Peyer's patch (tissue), 4 donors: Measurements from ENCODE around the gene LAMP5.

Experiments used
- POLR2A ChIP-seq, 2 donors: fragments of 450-650 bp; IDR thresholded peaks; one replicate each; pipeline ENCODE4 v1.5.1; 2017; ENCODE audit warnings: antibody characterized with exemption in 2 of 2, mild to moderate bottlenecking in 2 of 2, moderate library complexity in 2 of 2
- TF ChIP-seq, protein P1 (sequence below), 6 experiments: fragments of 450-650 bp in 4 of 6; fragments of 200-600 bp in 2 of 6; sonication (generic) in 1 of 6; IDR thresholded peaks; one replicate each; pipeline ENCODE4 v1.5.1; 2017 to 2019; ENCODE audit warnings: antibody characterized with exemption in 6 of 6, mild to moderate bottlenecking in 3 of 6, moderate library complexity in 1 of 6

DNA sequence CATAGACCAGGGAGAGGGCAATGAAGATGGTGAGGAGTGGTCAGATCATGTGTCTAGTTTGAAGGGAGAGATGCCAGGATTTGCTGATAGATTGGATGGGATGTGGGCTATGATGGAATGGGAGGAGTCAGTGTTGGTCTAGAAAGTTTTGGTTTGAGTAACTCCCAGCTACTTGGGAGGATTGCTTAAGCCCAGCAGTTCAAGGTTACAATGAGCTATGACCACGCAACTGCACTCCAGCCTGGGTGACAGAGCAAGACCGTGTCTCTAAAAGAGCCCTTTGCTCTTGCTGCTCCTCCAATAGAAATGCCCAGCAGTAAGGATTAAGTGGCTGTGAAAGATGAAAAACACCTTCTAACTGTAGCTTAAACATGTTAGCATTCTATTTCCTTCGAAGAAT is 18.2 kb upstream of the LAMP5 start:
- TF ChIP-seq, protein P1, sequence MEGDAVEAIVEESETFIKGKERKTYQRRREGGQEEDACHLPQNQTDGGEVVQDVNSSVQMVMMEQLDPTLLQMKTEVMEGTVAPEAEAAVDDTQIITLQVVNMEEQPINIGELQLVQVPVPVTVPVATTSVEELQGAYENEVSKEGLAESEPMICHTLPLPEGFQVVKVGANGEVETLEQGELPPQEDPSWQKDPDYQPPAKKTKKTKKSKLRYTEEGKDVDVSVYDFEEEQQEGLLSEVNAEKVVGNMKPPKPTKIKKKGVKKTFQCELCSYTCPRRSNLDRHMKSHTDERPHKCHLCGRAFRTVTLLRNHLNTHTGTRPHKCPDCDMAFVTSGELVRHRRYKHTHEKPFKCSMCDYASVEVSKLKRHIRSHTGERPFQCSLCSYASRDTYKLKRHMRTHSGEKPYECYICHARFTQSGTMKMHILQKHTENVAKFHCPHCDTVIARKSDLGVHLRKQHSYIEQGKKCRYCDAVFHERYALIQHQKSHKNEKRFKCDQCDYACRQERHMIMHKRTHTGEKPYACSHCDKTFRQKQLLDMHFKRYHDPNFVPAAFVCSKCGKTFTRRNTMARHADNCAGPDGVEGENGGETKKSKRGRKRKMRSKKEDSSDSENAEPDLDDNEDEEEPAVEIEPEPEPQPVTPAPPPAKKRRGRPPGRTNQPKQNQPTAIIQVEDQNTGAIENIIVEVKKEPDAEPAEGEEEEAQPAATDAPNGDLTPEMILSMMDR (IDR thresholded peaks at IDR 0.05) = no peak
- no peak for TF ChIP-seq POLR2A (IDR thresholded peaks at IDR 0.05)
